NOMO-1 (cell line): Measurements from ENCODE around the gene WNT7A.
A peak's percentile ranks its signal among the peaks of the same experiment; 100 is the strongest.
"Not testable (repeated sequence)": the region's sequence is repeated elsewhere in the genome, so short reads cannot be mapped to it uniquely, and the experiment has no call there.

Experiments
- DNase-seq, 2 experiments: peaks; one replicate each; lab custom pipeline; 2025; ENCODE audit not compliant: unreplicated experiment in 2 of 2; lab: John Stamatoyannopoulos, UW

The WNT7A gene

GRCh38 chr3:13879946-13880810 lies at the start of gene WNT7A:
Gene WNT7A (minus strand): TSS chr3:13880071. CDS start chr3:13879816, 255 bp downstream.
- DNase-seq, result no peak

DNA sequence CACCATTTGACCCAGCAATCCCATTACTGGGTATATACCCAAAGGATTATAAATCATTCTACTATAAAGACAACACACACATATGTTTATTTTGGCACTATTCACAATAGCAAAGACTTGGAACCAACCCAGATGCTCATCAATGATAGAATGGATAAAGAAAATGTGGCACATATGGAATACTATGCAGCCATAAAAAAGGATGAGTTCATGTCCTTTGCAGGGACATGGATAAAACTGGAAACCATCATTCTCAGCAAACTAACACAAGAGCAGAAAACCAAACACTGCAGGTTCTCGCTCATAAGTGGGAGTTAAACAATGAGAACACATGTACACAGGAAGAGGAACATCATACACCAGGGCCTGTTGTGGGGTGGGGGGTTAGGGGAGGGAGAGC lies 48.9 kb upstream of the WNT7A start:
- DNase-seq, result not testable (repeated sequence)

DNA sequence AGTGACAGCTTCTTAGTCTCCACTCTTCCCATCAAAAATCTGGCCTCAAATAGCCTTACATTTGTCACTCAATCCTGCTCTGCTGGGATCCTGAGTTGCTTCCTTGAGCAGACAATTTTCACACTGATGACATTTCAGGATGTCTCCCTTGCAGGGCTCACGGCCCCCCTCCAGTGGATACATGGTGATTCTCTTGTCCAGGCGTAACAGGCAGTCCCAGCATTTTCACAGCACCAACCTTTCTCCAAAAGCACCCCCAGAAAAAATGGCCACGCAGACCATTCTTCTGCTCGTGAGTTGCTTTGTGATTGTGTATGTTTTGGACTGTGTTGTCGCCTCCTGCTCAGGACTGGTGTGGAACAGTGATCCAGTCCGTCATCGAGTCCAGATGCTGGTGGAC lies 47.4 kb upstream of the WNT7A start:
- no peak for DNase-seq

DNA sequence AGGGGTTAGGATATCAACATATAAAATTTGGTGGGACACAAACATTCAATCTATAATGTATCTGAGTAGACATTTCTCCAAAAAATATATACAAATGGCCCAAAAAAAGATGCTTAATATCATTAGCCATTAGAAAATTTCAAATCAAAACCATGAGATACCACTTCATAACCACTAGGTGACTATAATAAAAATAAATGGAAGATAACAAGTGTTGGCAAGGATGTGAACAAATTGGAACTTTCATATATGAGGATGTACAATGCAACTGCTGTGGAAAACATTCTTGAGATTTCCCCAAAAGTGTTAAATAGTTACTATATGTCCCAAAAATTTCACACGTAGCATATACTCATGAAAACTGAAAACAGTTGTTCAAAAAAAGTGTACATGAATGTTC lies 36.5 kb upstream of the WNT7A start:
- no peak for DNase-seq

GRCh38 chr3:13902648-13903238 lies 22.9 kb upstream of the WNT7A start:
- DNase-seq, result no peak

- DNase-seq, result no peak
Measured at GRCh38 chr3:13901935-13902584, 22.2 kb upstream of the WNT7A start.

GRCh38 chr3:13898346-13898745 lies 18.5 kb upstream of the WNT7A start:
- DNase-seq, result no peak

DNA sequence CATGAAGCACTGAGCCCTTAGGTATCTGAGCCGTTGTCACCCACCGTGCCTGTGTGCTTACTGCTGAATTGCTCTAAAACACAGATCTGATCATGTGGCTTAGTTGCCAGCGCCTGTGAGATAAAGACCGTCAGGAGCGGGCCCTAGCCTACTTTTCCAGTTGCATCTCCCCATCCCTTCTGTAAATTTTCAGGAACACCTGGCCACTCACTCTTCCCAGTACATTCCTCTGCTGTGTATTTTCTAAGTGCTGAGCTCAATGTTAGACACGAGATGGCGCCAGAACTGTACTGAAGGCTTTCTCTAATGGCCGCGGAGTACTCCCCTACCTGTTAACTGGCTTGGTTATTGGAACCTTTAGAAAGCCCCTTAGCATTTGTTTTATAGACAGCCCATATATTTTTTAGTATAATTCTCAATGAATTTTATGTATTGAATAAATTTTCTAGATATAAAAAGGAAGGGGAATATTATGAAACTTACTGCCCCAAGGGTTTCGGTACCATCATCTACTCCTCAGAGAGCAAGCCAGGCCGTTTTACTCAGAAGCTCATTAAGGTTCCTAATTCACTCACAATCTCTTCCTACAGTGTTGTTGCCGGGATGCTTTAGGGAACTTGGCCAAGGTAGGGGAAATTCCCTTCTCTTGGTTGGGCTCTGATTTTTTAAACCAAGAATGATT lies 16.7 kb upstream of the WNT7A start:
- DNase-seq, result peak; percentile 24 to 61

GRCh38 chr3:13895155-13896105 lies 15.6 kb upstream of the WNT7A start:
- DNase-seq, result peak; percentile 90 to 97

- no peak for DNase-seq
Measured at GRCh38 chr3:13894807-13895154, 14.9 kb upstream of the WNT7A start.

DNA sequence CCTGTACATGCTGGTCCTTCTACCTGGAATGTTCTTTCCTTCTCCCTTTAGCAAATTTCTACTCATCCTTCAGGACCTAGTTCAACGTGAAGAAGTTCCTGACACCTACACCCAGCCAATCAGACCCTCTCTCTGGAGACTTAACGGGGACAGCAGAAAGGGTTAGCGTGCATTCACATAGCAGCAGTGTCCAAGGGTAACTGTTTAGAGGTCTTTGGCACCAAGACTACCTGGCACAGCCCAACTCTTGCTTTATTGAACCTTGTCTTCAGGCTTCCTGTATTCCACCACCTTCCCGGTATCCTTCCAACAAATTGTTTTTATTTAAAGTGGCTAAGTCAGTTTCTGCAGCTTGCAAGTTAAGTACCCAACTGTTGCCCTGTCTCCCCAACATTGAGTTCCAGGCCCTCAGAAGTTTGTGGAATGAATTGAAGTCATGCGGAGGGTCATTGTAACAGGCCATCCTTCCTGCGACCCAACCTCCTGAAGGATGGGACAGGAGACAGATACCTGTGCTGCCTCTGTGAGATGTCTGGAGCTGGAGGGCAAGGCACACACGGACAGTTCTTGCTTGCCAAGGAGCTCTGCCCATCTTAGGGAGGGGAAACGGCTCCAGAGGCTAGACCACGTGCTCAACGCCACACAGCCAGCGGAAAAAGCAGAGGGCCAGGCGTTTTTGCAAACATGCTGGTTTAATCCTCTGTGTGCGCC lies 14.4 kb upstream of the WNT7A start:
- no peak for DNase-seq

DNA sequence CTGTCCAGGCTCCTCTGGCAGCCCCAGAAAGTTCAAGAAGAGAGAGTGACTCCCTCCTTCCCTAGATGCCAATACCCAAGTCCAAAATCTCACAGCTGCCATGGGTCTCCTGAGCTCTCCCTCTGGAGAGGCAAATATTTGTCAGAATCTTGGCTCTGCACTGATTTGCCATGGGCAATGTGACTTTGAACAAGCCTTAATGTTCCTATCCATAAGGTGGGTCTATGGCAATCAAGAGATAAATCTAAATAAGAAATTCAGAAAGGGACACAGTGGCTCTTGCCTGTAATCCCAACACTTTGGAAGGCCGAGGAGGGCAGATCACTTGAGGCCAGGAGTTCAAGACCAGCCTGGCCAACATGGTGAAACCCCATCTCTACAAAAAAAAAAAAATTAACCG lies 12.4 kb upstream of the WNT7A start:
- DNase-seq, result no peak

GRCh38 chr3:13891492-13892073 lies 11.7 kb upstream of the WNT7A start:
- no peak for DNase-seq

- DNase-seq, result no peak
Measured at GRCh38 chr3:13891017-13891392, 11.1 kb upstream of the WNT7A start.

- DNase-seq, result no peak
Measured at GRCh38 chr3:13890377-13891016, 10.6 kb upstream of the WNT7A start.

GRCh38 chr3:13888576-13888975 lies 8.7 kb upstream of the WNT7A start:
- DNase-seq, result no peak

- no peak for DNase-seq
Measured at GRCh38 chr3:13887495-13888300, 7.8 kb upstream of the WNT7A start.

DNA sequence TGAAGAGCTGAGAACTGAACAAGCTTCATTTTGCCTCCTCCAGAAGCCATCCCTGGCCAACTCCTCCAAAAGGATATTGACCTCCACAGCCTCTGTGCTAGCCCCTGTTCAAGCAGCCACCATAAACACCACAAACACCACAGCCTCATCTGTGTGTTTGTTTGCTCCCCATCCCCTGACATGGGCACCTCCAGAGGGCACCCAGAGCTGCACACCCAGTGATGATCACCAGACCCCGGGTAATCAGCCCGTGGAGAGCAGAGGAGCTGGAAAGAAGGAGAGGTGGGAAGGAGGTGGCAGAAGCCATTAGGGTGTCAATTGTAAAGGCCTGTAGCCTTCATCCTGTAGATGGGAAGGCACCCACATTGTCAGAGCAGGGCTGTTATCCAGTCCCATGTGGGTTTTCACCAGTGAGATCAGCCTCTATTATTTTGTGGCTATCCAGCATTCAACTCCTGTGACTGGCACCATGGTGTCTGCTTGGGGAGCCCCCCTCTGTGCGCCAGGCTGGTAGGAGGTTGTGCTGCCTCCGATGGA lies 6.8 kb upstream of the WNT7A start:
- DNase-seq, result no peak
